Measurements from ENCODE around the gene QRSL1.

DNA sequence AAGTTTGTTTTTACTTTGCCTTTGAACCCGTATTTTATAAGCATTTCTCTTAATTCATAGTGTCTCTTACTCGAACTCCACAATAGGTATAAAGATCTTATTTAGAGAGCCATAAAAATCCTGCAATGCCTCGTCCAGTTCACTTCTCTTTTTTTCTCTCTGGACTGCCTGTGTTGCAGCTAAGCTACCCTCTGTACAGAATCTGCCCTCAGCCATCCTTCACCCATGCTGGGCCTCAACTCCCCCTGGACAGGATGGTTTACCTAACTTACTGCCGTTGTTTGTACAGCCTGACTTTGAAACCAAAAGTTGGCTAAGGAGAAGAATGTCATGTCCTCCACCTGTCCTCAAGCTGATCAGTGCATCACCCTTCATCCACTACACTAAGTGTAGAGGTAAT lies 10.4 kb downstream of the QRSL1 start:
- TF ChIP-seq LEF1 (IDR thresholded peaks at IDR 0.05; ENCODE audit: borderline replicate concordance), result no peak
- TF ChIP-seq SUZ12 (IDR thresholded peaks at IDR 0.05), result no peak
- no peak for TF ChIP-seq FOXA1 (IDR thresholded peaks at IDR 0.05)
- no peak for TF ChIP-seq BHLHE40 (IDR thresholded peaks at IDR 0.05; ENCODE audit: borderline replicate concordance)
- TF ChIP-seq ELF4 (IDR thresholded peaks at IDR 0.05), result no peak
- TF ChIP-seq NFRKB (IDR thresholded peaks at IDR 0.05), result no peak
- no peak for TF ChIP-seq SP1 (IDR thresholded peaks at IDR 0.05)
- no peak for TF ChIP-seq CTBP1 (IDR thresholded peaks at IDR 0.05; ENCODE audit: borderline replicate concordance)
- no peak for TF ChIP-seq FOXK2 (IDR thresholded peaks at IDR 0.05)
- TF ChIP-seq ARNT (IDR thresholded peaks at IDR 0.05), result no peak
